Measurements from ENCODE around the gene SCYL2.
A peak's percentile ranks its signal among the peaks of the same experiment; 100 is the strongest.
"Not testable (repeated sequence)": the region's sequence is repeated elsewhere in the genome, so short reads cannot be mapped to it uniquely, and the experiment has no call there.

Gene SCYL2, protein sequence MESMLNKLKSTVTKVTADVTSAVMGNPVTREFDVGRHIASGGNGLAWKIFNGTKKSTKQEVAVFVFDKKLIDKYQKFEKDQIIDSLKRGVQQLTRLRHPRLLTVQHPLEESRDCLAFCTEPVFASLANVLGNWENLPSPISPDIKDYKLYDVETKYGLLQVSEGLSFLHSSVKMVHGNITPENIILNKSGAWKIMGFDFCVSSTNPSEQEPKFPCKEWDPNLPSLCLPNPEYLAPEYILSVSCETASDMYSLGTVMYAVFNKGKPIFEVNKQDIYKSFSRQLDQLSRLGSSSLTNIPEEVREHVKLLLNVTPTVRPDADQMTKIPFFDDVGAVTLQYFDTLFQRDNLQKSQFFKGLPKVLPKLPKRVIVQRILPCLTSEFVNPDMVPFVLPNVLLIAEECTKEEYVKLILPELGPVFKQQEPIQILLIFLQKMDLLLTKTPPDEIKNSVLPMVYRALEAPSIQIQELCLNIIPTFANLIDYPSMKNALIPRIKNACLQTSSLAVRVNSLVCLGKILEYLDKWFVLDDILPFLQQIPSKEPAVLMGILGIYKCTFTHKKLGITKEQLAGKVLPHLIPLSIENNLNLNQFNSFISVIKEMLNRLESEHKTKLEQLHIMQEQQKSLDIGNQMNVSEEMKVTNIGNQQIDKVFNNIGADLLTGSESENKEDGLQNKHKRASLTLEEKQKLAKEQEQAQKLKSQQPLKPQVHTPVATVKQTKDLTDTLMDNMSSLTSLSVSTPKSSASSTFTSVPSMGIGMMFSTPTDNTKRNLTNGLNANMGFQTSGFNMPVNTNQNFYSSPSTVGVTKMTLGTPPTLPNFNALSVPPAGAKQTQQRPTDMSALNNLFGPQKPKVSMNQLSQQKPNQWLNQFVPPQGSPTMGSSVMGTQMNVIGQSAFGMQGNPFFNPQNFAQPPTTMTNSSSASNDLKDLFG

GRCh38 chr12:100266835-100267602 is at the start of gene SCYL2, which contains the start of gene DEPDC4:
Gene SCYL2 (plus strand): TSS chr12:100267177. CDS start chr12:100282971, 15,794 bp downstream.
Gene DEPDC4 (minus strand): TSS chr12:100267079. CDS start chr12:100267076, 3 bp downstream.
- H3K27me3 Mint-ChIP-seq = no peaks in the 10 kb centered on the region

GRCh38 chr12:100219328-100220109 is 47.5 kb upstream of the SCYL2 start:
- H3K36me3 Mint-ChIP-seq = peaks cover 13 to 35% of the 10 kb centered on the region in 2 donors
- H3K9me3 Mint-ChIP-seq = no peaks in the 10 kb centered on the region
- H3K27me3 Mint-ChIP-seq = no peaks in the 10 kb centered on the region
- no peak overlapping the region for H3K4me3 Mint-ChIP-seq
- H3K27ac Mint-ChIP-seq = no peak overlapping the region
- DNase-seq = no peak
- peaks cover 3 to 8% of the 10 kb centered on the region in 2 donors for H3K4me1 Mint-ChIP-seq
- no peak for ATAC-seq (replicated peaks)

More at GRCh38 chr12:100266835-100267602, at the start of gene SCYL2, which contains the start of gene DEPDC4:
- H3K4me3 Mint-ChIP-seq = peak within 1 kb of the TSS; percentile 98 to 100
- H3K4me1 Mint-ChIP-seq = peaks cover 15 to 26% of the 10 kb centered on the region in 2 donors
- H3K27ac Mint-ChIP-seq = peak within 1 kb of the TSS; percentile 98
- H3K9me3 Mint-ChIP-seq = no peaks in the 10 kb centered on the region
- H3K36me3 Mint-ChIP-seq = peaks cover 0 to 4% of the 10 kb centered on the region in 2 donors
- DNase-seq (peak; percentile 88), ATAC-seq (replicated peaks) (peak; percentile 90 to 95)

DNA sequence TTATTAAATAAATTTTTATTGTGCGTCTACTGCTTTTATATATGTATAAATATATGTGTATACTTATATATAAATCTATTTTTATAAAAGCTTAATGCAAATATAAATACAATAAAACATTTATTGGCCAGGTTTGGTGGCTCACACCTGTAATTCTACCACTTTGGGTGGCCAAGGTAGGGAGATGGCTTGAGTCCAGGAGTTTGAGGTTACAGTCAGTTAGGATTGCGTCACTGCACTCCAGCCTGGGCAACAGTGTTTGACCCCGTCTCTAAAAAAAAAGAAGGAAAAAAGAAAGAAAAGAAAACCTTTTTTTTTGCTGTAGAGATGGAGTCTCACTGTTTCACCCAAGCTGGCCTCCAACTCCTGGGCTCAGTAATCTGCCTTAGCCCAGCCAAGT is 45.5 kb upstream of the SCYL2 start:
- no peaks in the 10 kb centered on the region for H3K27me3 Mint-ChIP-seq
- no peak overlapping the region for H3K4me3 Mint-ChIP-seq
- no peak overlapping the region for H3K27ac Mint-ChIP-seq
- no peaks in the 10 kb centered on the region for H3K4me1 Mint-ChIP-seq
- peaks cover 12 to 31% of the 10 kb centered on the region in 2 donors for H3K36me3 Mint-ChIP-seq
- ATAC-seq (replicated peaks) (no peak), DNase-seq (no peak)
- H3K9me3 Mint-ChIP-seq = no peaks in the 10 kb centered on the region

DNA sequence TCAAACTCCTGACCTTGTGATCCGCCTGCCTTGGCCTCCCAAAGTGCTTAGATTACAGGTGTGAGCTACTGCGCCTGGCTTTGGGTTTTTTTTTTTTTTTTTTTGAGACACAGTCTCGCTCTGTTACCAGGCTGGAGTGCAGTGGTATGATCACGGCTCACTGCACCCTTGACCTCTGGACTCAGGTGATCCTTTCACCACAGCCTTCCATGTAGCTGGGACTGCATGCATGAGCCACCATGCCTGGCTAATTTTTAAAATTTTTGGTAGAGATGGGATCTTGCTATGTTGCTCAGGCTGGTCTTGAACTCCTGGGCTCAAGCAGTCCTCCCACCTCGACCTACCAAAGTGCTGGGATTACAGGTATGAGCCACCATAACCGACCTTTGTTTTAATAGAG is 44.8 kb upstream of the SCYL2 start:
- H3K27ac Mint-ChIP-seq, H3K9me3 Mint-ChIP-seq: not testable (repeated sequence)
- peaks cover 10 to 29% of the 10 kb centered on the region in 2 donors for H3K36me3 Mint-ChIP-seq

DNA sequence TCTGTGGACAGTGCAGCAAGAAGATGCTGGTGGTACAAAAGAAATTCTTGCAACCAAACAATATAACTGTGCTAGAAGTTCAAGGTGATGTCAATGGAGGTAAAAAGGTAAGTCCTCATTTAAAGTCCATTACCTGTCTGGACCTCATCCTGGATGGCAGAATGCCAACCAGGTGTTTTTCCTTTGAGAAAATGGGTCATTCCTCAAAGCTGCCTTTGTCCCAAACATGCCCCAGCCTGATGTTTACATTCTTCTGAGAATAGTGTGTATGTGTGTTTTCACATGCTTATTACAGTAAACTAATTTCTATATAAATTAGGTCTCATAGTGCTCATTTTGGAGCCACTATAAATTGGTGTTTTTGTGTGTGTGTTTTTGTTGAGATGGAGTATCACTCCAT is 41.5 kb upstream of the SCYL2 start:
- Mint-ChIP-seq H3K9me3 (no peaks in the 10 kb centered on the region), H3K27me3 (no peaks in the 10 kb centered on the region), H3K4me3 (no peak overlapping the region), H3K36me3 (peaks cover 9 to 22% of the 10 kb centered on the region in 2 donors), H3K27ac (no peak overlapping the region), H3K4me1 (no peaks in the 10 kb centered on the region)
- DNase-seq (no peak), ATAC-seq (replicated peaks) (no peak)

More for the DNA sequence above, 44.8 kb upstream of the SCYL2 start:
- H3K4me3 Mint-ChIP-seq; DNase-seq; H3K27me3 Mint-ChIP-seq; H3K4me1 Mint-ChIP-seq; ATAC-seq (replicated peaks): not testable (repeated sequence)

DNA sequence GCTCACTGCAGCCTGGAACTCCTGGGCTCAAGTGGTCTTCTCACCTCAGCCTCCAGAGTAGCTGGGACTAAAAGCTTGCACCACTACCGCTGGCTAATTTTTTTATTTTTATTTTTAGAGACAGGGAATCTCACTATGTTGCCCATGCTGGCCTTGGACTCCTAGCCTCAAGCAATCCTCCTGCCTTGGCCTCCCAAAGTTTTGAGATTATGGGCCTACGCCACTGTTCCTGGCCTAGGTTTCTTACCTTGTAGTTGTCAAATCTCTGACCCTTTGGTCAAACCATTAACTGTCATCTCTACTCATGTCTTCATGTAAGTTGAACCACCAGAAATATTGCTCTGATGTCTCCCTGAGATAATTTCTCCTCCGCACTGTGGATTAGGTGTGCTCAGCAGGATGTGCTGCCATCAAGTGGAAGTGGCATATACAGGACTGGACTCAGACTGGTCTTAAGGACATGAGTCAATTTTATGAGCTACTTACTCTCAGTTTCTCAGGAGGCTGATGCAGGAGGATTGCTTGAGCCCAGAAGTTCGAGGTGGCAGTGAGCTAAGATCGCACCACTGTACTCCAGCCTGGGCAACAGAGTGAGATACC is 37.8 kb upstream of the SCYL2 start:
- Mint-ChIP-seq H3K9me3 (no peaks in the 10 kb centered on the region), H3K27ac (no peak overlapping the region), H3K27me3 (no peaks in the 10 kb centered on the region), H3K4me3 (no peak overlapping the region), H3K4me1 (no peaks in the 10 kb centered on the region), H3K36me3 (peaks cover 4 to 9% of the 10 kb centered on the region in 2 donors)
- no peak for ATAC-seq (replicated peaks)
- DNase-seq = no peak

GRCh38 chr12:100229876-100230275 is 37.1 kb upstream of the SCYL2 start:
- Mint-ChIP-seq H3K4me3 (no peak overlapping the region), H3K27ac (no peak overlapping the region), H3K27me3 (no peaks in the 10 kb centered on the region), H3K4me1 (no peaks in the 10 kb centered on the region), H3K36me3 (peaks cover 4 to 9% of the 10 kb centered on the region in 2 donors), H3K9me3 (no peaks in the 10 kb centered on the region)
- no peak for ATAC-seq (replicated peaks)
- DNase-seq = no peak

- not testable (repeated sequence) for ATAC-seq (replicated peaks); DNase-seq; H3K9me3 Mint-ChIP-seq
Measured at GRCh38 chr12:100231873-100232272, 35.1 kb upstream of the SCYL2 start.

DNA sequence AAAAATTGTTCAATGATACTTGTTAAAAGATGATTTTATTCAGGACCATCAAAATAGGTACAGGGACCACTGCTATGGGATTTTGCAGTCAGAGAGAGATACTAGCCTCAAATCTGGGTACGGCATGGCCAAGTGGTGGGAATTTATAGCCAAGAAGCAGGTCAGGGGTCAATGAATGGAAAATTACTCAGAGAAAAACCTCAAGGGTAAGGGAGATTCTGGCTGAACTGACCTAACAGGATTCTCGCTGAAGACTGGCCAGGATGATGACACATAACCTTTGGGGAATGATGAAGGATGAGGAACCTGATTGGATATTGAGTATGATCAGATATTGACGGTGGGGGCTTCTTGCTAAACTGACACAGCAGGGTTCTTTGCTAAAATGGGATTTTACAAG is 32.8 kb upstream of the SCYL2 start:
- H3K27me3 Mint-ChIP-seq = no peaks in the 10 kb centered on the region
- no peak overlapping the region for H3K27ac Mint-ChIP-seq
- no peaks in the 10 kb centered on the region for H3K9me3 Mint-ChIP-seq
- ATAC-seq (replicated peaks) = no peak
- no peak overlapping the region for H3K4me3 Mint-ChIP-seq
- no peaks in the 10 kb centered on the region for H3K4me1 Mint-ChIP-seq
- no peak for DNase-seq
- H3K36me3 Mint-ChIP-seq = no peaks in the 10 kb centered on the region

More at GRCh38 chr12:100231873-100232272, 35.1 kb upstream of the SCYL2 start:
- not testable (repeated sequence) for H3K27ac Mint-ChIP-seq, H3K36me3 Mint-ChIP-seq, H3K27me3 Mint-ChIP-seq, H3K4me3 Mint-ChIP-seq, H3K4me1 Mint-ChIP-seq

DNA sequence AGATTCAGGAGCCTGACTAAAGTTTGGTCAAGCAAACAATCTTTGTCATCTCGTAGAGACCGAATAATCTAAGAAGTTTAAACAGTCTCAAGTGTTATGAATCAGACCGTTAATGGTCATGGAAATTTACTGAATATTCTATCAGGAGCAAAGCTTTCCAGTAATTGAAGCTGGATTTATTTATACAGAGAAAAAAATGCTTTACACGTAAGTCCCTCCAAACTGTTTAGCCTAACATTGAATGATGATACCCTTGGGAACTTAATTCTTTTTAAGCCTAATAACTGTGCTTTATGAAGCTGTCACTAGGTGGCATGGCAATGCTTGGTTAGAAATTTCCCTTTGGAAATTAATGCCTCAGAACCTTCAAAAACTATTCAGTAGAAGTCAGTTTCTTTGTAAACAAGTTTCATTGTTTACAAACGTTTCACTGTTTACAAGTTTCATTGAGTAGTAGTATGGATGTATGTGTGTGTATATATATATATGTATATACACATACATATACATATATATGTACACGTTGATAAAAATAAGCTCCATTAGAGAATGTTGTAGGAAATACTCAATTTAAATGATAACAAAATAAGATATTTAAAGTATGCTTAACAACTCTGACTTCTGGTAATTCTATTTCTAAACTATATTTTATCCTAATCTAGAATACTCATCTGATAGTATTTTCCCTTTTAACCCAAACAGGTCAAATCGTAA is 32.2 kb upstream of the SCYL2 start:
- ATAC-seq (replicated peaks) = peak in 1 of 2 donors; percentile 42
- no peak for DNase-seq
- no peaks in the 10 kb centered on the region for H3K4me1 Mint-ChIP-seq
- no peak overlapping the region for H3K4me3 Mint-ChIP-seq
- H3K27me3 Mint-ChIP-seq = no peaks in the 10 kb centered on the region
- H3K36me3 Mint-ChIP-seq = no peaks in the 10 kb centered on the region
- H3K9me3 Mint-ChIP-seq = no peaks in the 10 kb centered on the region
- H3K27ac Mint-ChIP-seq = no peak overlapping the region

DNA sequence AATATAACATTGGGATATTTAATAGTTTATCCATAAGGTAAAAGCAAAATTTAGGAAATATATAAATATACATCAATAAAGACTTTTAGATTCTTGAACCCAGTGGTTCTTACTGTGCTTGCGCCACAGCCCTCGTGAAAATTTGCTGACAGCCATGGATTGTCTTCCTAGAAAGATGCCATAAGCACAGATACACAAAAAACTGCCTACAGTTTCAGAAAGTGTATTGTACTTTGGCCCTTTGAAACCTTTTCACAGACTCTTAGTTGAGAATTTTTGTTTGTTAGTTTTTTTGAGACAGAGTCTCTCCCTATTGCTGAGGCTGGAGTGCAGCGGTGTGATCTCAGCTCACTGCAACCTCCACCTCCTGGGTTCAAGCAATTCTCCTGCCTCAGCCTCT is 28.2 kb upstream of the SCYL2 start:
- Mint-ChIP-seq H3K27me3 (no peaks in the 10 kb centered on the region), H3K4me1 (no peaks in the 10 kb centered on the region)
- ATAC-seq (replicated peaks) = no peak

DNA sequence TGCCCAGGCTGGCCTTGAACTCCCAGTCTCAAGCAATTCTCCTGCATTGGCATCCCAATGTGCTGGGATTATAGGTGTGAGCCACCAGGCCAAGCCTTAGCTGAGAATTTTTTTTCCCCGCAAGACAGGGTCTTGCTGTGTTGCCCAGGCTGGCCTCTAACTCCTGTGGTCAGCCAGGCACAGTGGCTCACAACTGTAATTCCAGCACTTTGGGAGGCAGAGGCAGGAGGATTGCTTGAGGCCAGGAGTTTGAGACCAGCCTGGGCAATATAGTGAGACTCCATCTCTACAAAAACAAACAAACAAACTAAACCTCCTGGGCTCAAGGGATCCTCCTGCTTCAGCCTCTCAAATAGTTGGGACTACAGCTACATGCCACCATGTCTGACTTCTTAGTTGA is 27.4 kb upstream of the SCYL2 start:
- DNase-seq (no peak), ATAC-seq (replicated peaks) (no peak)
- H3K4me1 Mint-ChIP-seq = no peaks in the 10 kb centered on the region
- no peaks in the 10 kb centered on the region for H3K9me3 Mint-ChIP-seq
- no peak overlapping the region for H3K4me3 Mint-ChIP-seq
- no peaks in the 10 kb centered on the region for H3K36me3 Mint-ChIP-seq
- no peaks in the 10 kb centered on the region for H3K27me3 Mint-ChIP-seq
- no peak overlapping the region for H3K27ac Mint-ChIP-seq

More for the DNA sequence above, 28.2 kb upstream of the SCYL2 start:
- no peaks in the 10 kb centered on the region for H3K36me3 Mint-ChIP-seq
- H3K9me3 Mint-ChIP-seq = no peaks in the 10 kb centered on the region
- no peak overlapping the region for H3K4me3 Mint-ChIP-seq
- no peak overlapping the region for H3K27ac Mint-ChIP-seq
- DNase-seq = no peak

Data from stimulated activated naive B cell treated with anti-CD40 and anti-IgM and Interleukin-4, amounts not matched to agents 10 μg/mL and 1 μg/mL and 100 μg/mL, for 72 hours (primary cell).